CD4-positive, alpha-beta T cell (primary cell): Measurements from ENCODE around the gene PRR22. TPM values are rescaled to one million over a fixed set of nuclear protein-coding genes. Genes with fewer than 3 reads are reported as not detected.
A peak's percentile ranks its signal among the peaks of the same experiment; 100 is the strongest.

Experiments
- ATAC-seq: fragments of 200-7000 bp; cut with Tn5 transposase; one replicate; pipeline ENCODE4 v1.10.0; 2022; ENCODE audit warnings: mild to moderate bottlenecking; ENCODE audit not compliant: poor library complexity
- CTCF ChIA-PET: fragments of 350-600 bp; sonication (Branson Sonifier 250); formaldehyde crosslinking; loops from one replicate; lab custom pipeline; 2021; ENCODE audit warnings: antibody characterized with exemption, inconsistent platforms; lab: Charles Lee
- POLR2A ChIA-PET: fragments of 350-600 bp; sonication (Branson Sonifier 250); formaldehyde crosslinking; loops from one replicate; lab custom pipeline; 2021; ENCODE audit warnings: antibody characterized with exemption, inconsistent platforms; lab: Charles Lee
- DNase-seq, 14 experiments: peaks; one replicate each; pipeline ENCODE4 v3.0.0-alpha.2; 2013 to 2020; ENCODE audit warnings: mixed read lengths in 2 of 14
- H3K27ac ChIP-seq, 2 donors: one replicate each; pipeline versions ENCODE4 v1.5.1 to v1.7.0; 2013; ENCODE audit warnings: low read length in 2 of 2, low read depth in 1 of 2, mild to moderate bottlenecking in 1 of 2
- H3K27me3 ChIP-seq, 2 experiments: 1 replicate in 1 of 2; 2 replicates in 1 of 2; pipeline versions ENCODE4 v1.6.1 to v1.7.0; 2013; ENCODE audit warnings: low read length in 2 of 2, control low read depth in 1 of 2, mild to moderate bottlenecking in 1 of 2, moderate library complexity in 1 of 2; ENCODE audit not compliant: insufficient read depth in 2 of 2, control insufficient read depth in 1 of 2
- H3K36me3 ChIP-seq: one replicate; pipeline ENCODE4 v1.6.1; 2013; ENCODE audit warnings: low read length, control low read depth; ENCODE audit not compliant: insufficient read depth
- H3K4me1 ChIP-seq: one replicate; pipeline ENCODE4 v1.6.1; 2013; ENCODE audit warnings: low read length, control low read depth; ENCODE audit not compliant: insufficient read depth
- H3K4me3 ChIP-seq: one replicate; pipeline ENCODE4 v1.5.1; 2013; ENCODE audit warnings: mild to moderate bottlenecking, low read length, moderate library complexity
- H3K9me3 ChIP-seq, 2 experiments: 1 replicate in 1 of 2; 2 replicates in 1 of 2; pipeline versions ENCODE4 v1.6.1 to v1.7.0; 2013; ENCODE audit warnings: low read length in 2 of 2, mild to moderate bottlenecking in 2 of 2, control low read depth in 1 of 2, moderate library complexity in 1 of 2; ENCODE audit not compliant: control insufficient read depth in 1 of 2, insufficient read depth in 1 of 2
- H3K27ac Mint-ChIP-seq: one replicate; pipeline ENCODE4 v1.8.0; 2020; ENCODE audit warnings: mixed read lengths
- H3K27me3 Mint-ChIP-seq: one replicate; pipeline ENCODE4 v1.8.0; 2021; ENCODE audit warnings: mixed read lengths
- H3K36me3 Mint-ChIP-seq: one replicate; pipeline ENCODE4 v1.8.0; 2021; ENCODE audit warnings: low read depth, mixed read lengths
- H3K4me1 Mint-ChIP-seq: one replicate; pipeline ENCODE4 v1.8.0; 2021; ENCODE audit warnings: low read depth, mixed read lengths
- H3K4me3 Mint-ChIP-seq: one replicate; pipeline ENCODE4 v1.8.0; 2020; ENCODE audit warnings: mild to moderate bottlenecking, mixed read lengths
- H3K9me3 Mint-ChIP-seq: one replicate; pipeline ENCODE4 v1.8.0; 2020; ENCODE audit warnings: mixed read lengths
- intact Hi-C, 2 experiments: fragments of 100-400 bp; cut with DNase I in 1 of 2; cut with micrococcal nuclease in 1 of 2; formaldehyde crosslinking; loops; one replicate each; pipeline versions ENCODE4 v1.15.1 to v1.9.0; 2023 to 2025; cut with DNase I, micrococcal nuclease
- total RNA-seq, 174 experiments: library from RNA in 2 of 174; stranded (reverse) in 2 of 174; gene quantifications; one replicate each; pipeline ENCODE4 v1.2.3 and lab custom pipeline; 2021 to 2026
- TF ChIP-seq, protein P1 (sequence below): fragments of 200-600 bp; IDR thresholded peaks from one replicate; pipeline ENCODE4 v1.8.0; 2022; ENCODE audit warnings: antibody characterized with exemption, mild to moderate bottlenecking

PRR22 gene
- total RNA-seq, 2 experiments from 2014 or later: 3.1 to 4.9 TPM

DNA sequence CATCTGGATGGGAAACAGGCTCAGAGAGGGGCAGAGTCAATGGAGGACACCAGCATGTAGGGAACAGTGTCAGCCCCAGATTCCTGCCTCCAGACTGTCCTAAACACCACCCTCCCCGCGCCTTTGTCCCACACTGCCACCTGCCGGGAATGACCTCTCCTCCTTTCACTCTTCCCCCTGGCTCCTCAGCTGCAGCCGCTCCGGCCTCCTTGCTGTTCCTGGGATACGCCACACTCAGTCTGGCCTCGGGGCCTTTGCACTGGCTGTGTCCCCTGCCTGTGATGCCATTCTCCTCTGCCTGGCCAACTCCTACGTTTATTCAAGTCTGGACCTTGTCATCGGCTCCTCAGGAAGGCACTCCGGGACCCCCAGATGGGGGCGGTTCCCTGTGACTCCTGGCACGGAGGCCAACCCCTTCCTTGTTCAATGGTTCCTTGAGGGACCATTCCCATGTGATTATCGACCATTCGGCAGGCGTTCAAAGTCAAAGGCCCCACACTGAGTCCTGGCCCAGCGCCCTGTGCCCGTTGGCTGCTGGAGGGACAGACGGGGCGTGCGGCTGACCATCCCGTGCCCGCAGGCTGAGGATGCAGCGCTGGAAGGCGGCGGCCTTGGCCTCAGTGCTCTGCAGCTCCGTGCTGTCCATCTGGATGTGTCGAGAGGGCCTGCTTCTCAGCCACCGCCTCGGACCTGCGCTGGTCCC lies 39.2 kb upstream of the PRR22 start:
- peaks cover 0 to 19% of the 10 kb centered on the region in 2 experiments for H3K9me3 ChIP-seq
- ChIA-PET POLR2A (no interaction called here), CTCF (interaction anchor here (1.5 to 2.2 kb wide), 2 partner anchors 19 to 20 kb away, joined by 4 to 5 read pairs; partner anchors contain the start of gene NRTN)
- no peaks in the 10 kb centered on the region for H3K27me3 ChIP-seq
- H3K4me3 Mint-ChIP-seq: no peak overlapping the region
- H3K27ac ChIP-seq: no peak overlapping the region
- H3K4me1 Mint-ChIP-seq: peaks cover 15% of the 10 kb centered on the region
- no peak for ATAC-seq
- H3K27me3 Mint-ChIP-seq: no peaks in the 10 kb centered on the region
- H3K4me3 ChIP-seq: no peak overlapping the region
- DNase-seq: peak in 1 of 14 experiments; percentile 23
- H3K36me3 Mint-ChIP-seq: peaks cover 9% of the 10 kb centered on the region
- TF ChIP-seq, protein P1, sequence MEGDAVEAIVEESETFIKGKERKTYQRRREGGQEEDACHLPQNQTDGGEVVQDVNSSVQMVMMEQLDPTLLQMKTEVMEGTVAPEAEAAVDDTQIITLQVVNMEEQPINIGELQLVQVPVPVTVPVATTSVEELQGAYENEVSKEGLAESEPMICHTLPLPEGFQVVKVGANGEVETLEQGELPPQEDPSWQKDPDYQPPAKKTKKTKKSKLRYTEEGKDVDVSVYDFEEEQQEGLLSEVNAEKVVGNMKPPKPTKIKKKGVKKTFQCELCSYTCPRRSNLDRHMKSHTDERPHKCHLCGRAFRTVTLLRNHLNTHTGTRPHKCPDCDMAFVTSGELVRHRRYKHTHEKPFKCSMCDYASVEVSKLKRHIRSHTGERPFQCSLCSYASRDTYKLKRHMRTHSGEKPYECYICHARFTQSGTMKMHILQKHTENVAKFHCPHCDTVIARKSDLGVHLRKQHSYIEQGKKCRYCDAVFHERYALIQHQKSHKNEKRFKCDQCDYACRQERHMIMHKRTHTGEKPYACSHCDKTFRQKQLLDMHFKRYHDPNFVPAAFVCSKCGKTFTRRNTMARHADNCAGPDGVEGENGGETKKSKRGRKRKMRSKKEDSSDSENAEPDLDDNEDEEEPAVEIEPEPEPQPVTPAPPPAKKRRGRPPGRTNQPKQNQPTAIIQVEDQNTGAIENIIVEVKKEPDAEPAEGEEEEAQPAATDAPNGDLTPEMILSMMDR: no peak
- H3K36me3 ChIP-seq: no peaks in the 10 kb centered on the region
- no peaks in the 10 kb centered on the region for H3K9me3 Mint-ChIP-seq
- intact Hi-C loops: loop anchor here in 1 of 2 experiments (2.0 kb wide), 1 partner anchor 17 kb away; no protein-coding TSS in a partner anchor
- H3K4me1 ChIP-seq: peaks cover 23% of the 10 kb centered on the region
- H3K27ac Mint-ChIP-seq: no peak overlapping the region

- Mint-ChIP-seq H3K36me3 (peaks cover 4% of the 10 kb centered on the region), H3K4me3 (no peak overlapping the region), H3K9me3 (no peaks in the 10 kb centered on the region), H3K4me1 (peaks cover 7% of the 10 kb centered on the region), H3K27ac (no peak overlapping the region), H3K27me3 (no peaks in the 10 kb centered on the region)
- Histone ChIP-seq H3K27me3 (no peaks in the 10 kb centered on the region), H3K9me3 (peaks cover 0 to 17% of the 10 kb centered on the region in 2 experiments), H3K27ac (no peak overlapping the region), H3K4me1 (peaks cover 12% of the 10 kb centered on the region), H3K4me3 (no peak overlapping the region), H3K36me3 (no peaks in the 10 kb centered on the region)
- DNase-seq (no peak), ATAC-seq (no peak)
- TF ChIP-seq, protein P1: no peak
- intact Hi-C loops: no loop called here
- POLR2A ChIA-PET: no interaction called here
- CTCF ChIA-PET: interaction anchor here (2.2 kb wide), 1 partner anchor 18 kb away, joined by 5 read pairs; no protein-coding TSS in a partner anchor
Observed at GRCh38 chr19:5822181-5822844, 37.8 kb upstream of the PRR22 start.

DNA sequence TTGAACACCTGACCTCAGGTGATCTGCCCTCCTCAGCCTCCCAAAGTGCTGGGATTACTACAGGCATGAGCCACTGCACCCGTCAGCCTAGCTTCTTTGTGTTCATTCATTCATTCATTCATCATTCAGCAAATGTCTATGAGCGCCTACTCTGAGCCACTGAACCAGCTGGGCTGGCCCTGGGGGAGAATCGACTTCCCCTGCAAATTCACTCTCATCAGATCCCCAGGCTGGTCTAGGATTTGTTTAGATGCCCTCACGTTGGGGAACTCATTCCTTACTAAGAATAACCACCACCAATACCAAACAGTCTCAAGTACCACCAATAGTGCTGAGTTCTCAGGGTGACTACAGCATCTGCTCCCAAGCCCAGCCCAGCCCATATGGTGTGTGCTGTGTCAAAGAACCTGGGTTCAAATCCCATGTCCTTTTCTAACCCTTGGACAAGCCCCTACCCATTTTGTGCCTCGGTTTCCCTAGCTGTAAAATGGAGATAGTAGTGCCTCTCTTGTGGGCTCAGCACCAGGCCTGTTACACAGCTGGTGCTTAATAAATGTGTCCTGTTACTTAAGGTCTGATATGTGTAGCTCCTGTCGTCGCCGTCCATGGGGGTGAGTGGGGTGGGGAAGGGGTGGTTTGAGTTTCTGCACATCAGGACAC lies 37.1 kb upstream of the PRR22 start:
- Mint-ChIP-seq H3K27ac (no peak overlapping the region), H3K27me3 (no peaks in the 10 kb centered on the region), H3K36me3 (no peaks in the 10 kb centered on the region), H3K9me3 (no peaks in the 10 kb centered on the region), H3K4me3 (no peak overlapping the region), H3K4me1 (peaks cover under 1% of the 10 kb centered on the region)
- CTCF ChIA-PET: interaction anchor here (2.2 kb wide), 1 partner anchor 17 kb away, joined by 5 read pairs; no protein-coding TSS in a partner anchor
- peaks cover 0 to 14% of the 10 kb centered on the region in 2 experiments for H3K9me3 ChIP-seq
- TF ChIP-seq, protein P1: no peak
- H3K4me1 ChIP-seq: peaks cover 6% of the 10 kb centered on the region
- no peak for DNase-seq
- no peaks in the 10 kb centered on the region for H3K27me3 ChIP-seq
- H3K4me3 ChIP-seq: no peak overlapping the region
- intact Hi-C loops: no loop called here
- H3K27ac ChIP-seq: no peak overlapping the region
- no peak for ATAC-seq
- POLR2A ChIA-PET: no interaction called here
- no peaks in the 10 kb centered on the region for H3K36me3 ChIP-seq
